SK-N-MC (cell line): ENCODE measurements around the gene LAMP5.

Source experiments
- DNase-seq: peaks from one replicate; pipeline ENCODE4 v3.0.0-alpha.2; 2011; ENCODE audit warnings: low read depth, low spot score
- H3K27ac ChIP-seq: fragments of 200-600 bp; sonication (generic); 2 replicates; pipeline ENCODE4 v1.5.1; 2016; ENCODE audit warnings: mixed run types
- H3K36me3 ChIP-seq: fragments of 200-600 bp; sonication (generic); 2 replicates; pipeline ENCODE4 v1.6.1; 2017; ENCODE audit warnings: antibody characterized with exemption, low read length, mixed read lengths; ENCODE audit not compliant: insufficient read depth
- H3K4me3 ChIP-seq: fragments of 200-600 bp; sonication (generic); 2 replicates; pipeline ENCODE4 v1.5.1; 2016
- H3K9ac ChIP-seq: fragments of 200-600 bp; sonication (generic); 2 replicates; pipeline ENCODE4 v1.8.0; 2017; ENCODE audit warnings: mixed run types, mixed read lengths; ENCODE audit not compliant: insufficient read length
- H3K9me3 ChIP-seq: fragments of 200-600 bp; sonication (generic); 2 replicates; pipeline ENCODE4 v1.6.1; 2017; ENCODE audit warnings: low read depth, mild to moderate bottlenecking, antibody characterized with exemption, low read length, moderate library complexity, mixed read lengths
- EZH2 ChIP-seq: fragments of 200-600 bp; sonication (generic); IDR thresholded peaks from one replicate; pipeline ENCODE4 v1.6.1; 2017; ENCODE audit warnings: antibody characterized with exemption
- FOXP2 ChIP-seq: optimal IDR thresholded peaks from 2 replicates; pipeline ENCODE3; 2011; ENCODE audit warnings: mild to moderate bottlenecking, moderate library complexity; ENCODE audit not compliant: insufficient read depth; ENCODE audit errors: extremely low read length, control extremely low read depth
- POLR2AphosphoS5 ChIP-seq: IDR thresholded peaks from 2 replicates; pipeline ENCODE4 v1.6.1; 2012; ENCODE audit warnings: mild to moderate bottlenecking, low read depth, low read length, borderline replicate concordance

LAMP5 gene

DNA sequence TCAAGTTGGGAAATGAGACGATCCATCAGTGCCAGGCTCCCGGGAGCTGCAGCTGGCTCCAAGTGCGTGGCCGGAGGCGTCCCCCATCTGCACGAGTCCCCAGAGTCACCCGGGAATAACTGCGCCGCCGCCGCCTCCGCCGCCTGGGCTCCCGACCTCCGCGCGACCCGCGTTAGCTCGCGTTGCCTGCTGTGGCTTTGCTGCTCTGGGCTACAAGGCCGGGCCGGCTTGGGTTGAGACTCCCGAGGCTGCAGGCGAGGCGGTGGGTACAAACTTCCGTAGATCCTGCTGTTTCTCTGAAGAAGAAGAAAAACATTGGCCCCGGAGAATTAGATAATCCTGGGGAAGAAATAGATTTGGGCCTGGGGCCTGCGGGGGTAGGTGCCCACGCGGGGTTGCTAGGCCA, 7.4 kb upstream of the LAMP5 start:
- no peak overlapping the region for H3K4me3 ChIP-seq
- no peak for TF ChIP-seq EZH2
- TF ChIP-seq POLR2AphosphoS5 = no peak
- TF ChIP-seq FOXP2 = no peak
- no peak for DNase-seq
- H3K9me3 ChIP-seq = no peaks in the 10 kb centered on the region
- no peaks in the 10 kb centered on the region for H3K36me3 ChIP-seq
- H3K27ac ChIP-seq = no peak overlapping the region
- H3K9ac ChIP-seq = no peak overlapping the region

- no peak overlapping the region for H3K9ac ChIP-seq
- no peak overlapping the region for H3K4me3 ChIP-seq
- no peak for TF ChIP-seq EZH2
- no peak for TF ChIP-seq FOXP2
- no peak for TF ChIP-seq POLR2AphosphoS5
- no peak for DNase-seq
- no peaks in the 10 kb centered on the region for H3K9me3 ChIP-seq
- no peaks in the 10 kb centered on the region for H3K36me3 ChIP-seq
- no peak overlapping the region for H3K27ac ChIP-seq
These were observed 6.7 kb upstream of the LAMP5 start for GRCh38 chr20:9507544-9508239.

DNA sequence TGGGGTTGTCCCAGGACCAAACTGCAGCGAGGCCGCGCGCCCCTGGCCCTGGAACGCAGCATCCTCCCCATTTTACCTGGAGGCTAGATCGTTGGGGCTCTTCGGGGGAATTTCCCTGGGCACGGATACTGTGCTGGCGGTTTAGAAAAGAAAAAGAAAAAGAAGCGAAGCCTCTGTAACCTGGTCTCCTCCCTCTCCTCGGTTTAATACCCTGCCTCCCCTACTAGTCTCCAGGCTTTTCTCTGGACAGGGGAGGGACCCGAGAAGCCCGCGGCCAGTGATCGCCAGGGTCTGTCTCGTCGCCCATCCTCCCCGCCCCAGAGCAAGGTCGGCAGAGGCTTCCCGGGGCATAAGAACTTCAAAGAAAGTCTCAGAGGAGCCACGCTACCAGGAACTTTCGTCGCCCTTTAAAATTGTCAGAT, 6.1 kb upstream of the LAMP5 start:
- H3K9ac ChIP-seq = no peak overlapping the region
- no peak overlapping the region for H3K4me3 ChIP-seq
- no peak for DNase-seq

GRCh38 chr20:9508696-9509178, 5.7 kb upstream of the LAMP5 start:
- Histone ChIP-seq H3K4me3 (no peak overlapping the region), H3K9me3 (no peaks in the 10 kb centered on the region), H3K27ac (no peak overlapping the region), H3K36me3 (no peaks in the 10 kb centered on the region), H3K9ac (no peak overlapping the region)
- no peak for DNase-seq
- TF ChIP-seq FOXP2 (no peak), POLR2AphosphoS5 (no peak), EZH2 (no peak)

More for the DNA sequence above, 6.1 kb upstream of the LAMP5 start:
- Histone ChIP-seq H3K27ac (no peak overlapping the region), H3K9me3 (no peaks in the 10 kb centered on the region), H3K36me3 (no peaks in the 10 kb centered on the region)
- TF ChIP-seq FOXP2 (no peak), EZH2 (peak; percentile 19), POLR2AphosphoS5 (no peak)

GRCh38 chr20:9509246-9509645, 5.1 kb upstream of the LAMP5 start:
- Histone ChIP-seq H3K9me3 (no peaks in the 10 kb centered on the region), H3K27ac (no peak overlapping the region), H3K4me3 (no peak overlapping the region), H3K9ac (no peak overlapping the region), H3K36me3 (no peaks in the 10 kb centered on the region)
- TF ChIP-seq EZH2 = no peak
- TF ChIP-seq FOXP2 = no peak
- no peak for TF ChIP-seq POLR2AphosphoS5
- no peak for DNase-seq

DNA sequence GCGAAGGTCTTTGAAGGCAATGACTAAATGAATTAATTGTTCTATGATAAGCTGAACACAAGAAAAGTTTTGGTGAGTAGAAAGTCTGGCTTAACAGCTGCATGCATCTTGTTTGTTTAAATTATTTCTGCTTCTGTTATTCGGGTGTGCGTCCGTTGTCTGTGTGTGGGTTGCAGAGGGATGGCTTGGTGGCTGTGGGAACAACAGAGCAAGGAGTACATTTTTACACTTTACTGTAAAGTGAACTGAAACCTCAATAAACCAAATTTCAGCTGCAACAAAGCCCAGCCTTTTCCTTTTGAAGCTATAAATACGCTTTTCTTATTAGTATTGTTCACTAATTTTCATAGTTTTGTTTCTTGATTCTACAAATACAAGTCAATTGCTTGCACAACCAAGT, 3.5 kb upstream of the LAMP5 start:
- Histone ChIP-seq H3K36me3 (no peaks in the 10 kb centered on the region), H3K9me3 (no peaks in the 10 kb centered on the region), H3K4me3 (no peak overlapping the region), H3K27ac (no peak overlapping the region), H3K9ac (no peak overlapping the region)
- TF ChIP-seq FOXP2 (no peak), EZH2 (no peak), POLR2AphosphoS5 (no peak)
- DNase-seq = no peak

GRCh38 chr20:9514072-9514460, 324 bp upstream of the LAMP5 start:
- Histone ChIP-seq H3K9me3 (no peaks in the 10 kb centered on the region), H3K9ac (no peak overlapping the region), H3K27ac (no peak overlapping the region), H3K4me3 (no peak overlapping the region), H3K36me3 (no peaks in the 10 kb centered on the region)
- no peak for TF ChIP-seq POLR2AphosphoS5
- TF ChIP-seq FOXP2 = no peak
- TF ChIP-seq EZH2 = no peak
- DNase-seq = no peak

DNA sequence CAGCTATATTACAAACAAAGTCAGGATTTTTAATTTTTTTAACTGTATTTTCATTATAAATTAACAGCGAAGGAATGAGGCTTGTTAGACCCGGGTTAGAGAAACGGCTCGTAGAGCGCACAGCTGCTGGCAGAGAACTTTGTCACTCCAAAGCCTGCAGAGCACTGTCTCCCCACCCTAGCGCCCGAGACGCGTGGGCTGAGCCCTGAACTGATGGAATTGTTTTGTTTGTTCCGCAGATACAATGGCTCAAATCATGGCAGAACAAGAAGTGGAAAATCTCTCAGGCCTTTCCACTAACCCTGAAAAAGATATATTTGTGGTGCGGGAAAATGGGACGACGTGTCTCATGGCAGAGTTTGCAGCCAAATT, 810 bp downstream of the LAMP5 start:
- Histone ChIP-seq H3K9ac (no peak overlapping the region), H3K9me3 (no peaks in the 10 kb centered on the region), H3K4me3 (no peak overlapping the region), H3K27ac (no peak overlapping the region), H3K36me3 (no peaks in the 10 kb centered on the region)
- no peak for DNase-seq
- TF ChIP-seq EZH2 = no peak
- no peak for TF ChIP-seq POLR2AphosphoS5
- no peak for TF ChIP-seq FOXP2

DNA sequence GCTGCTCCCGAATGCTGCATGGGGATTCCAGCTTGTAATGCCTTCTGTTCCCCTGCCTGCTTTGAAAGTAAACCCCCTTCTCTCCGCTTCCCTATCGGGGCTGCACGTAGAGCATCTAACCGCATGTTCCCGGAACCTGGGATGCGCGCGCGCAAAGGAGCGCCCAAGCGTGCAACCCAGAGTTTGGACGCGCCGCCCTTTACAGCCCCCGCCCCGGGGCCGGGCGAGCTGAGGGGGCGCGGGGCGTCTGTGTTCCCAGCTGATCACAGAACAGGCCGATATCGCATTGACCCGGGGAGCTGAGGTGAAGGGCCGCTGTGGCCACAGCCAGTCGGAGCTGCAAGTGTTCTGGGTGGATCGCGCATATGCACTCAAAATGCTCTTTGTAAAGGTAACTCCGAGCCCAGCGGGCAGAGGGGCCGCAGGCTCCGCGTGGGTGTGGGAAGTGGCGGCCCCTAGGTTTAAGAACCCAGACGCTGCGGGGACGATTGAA, 1.4 kb downstream of the LAMP5 start:
- no peak for DNase-seq
- H3K4me3 ChIP-seq = no peak overlapping the region

More for the DNA sequence above, 1.4 kb downstream of the LAMP5 start:
- Histone ChIP-seq H3K9me3 (no peaks in the 10 kb centered on the region), H3K9ac (no peak overlapping the region), H3K36me3 (no peaks in the 10 kb centered on the region), H3K27ac (no peak overlapping the region)
- TF ChIP-seq POLR2AphosphoS5 = no peak
- no peak for TF ChIP-seq FOXP2
- TF ChIP-seq EZH2 = no peak
